ENCODE results near the gene GCDH.

The GCDH gene

GRCh38 chr19:12924621-12925310 lies 33.8 kb downstream of the GCDH start:
- H3K4me3 ChIP-seq (replicated peaks in 1 of 2; ENCODE audit: low read depth in 2 of 2, low read length in 2 of 2), result no peak overlapping the region
- no peak for DNase-seq (ENCODE audit: low read depth in 2 of 2)
- TF ChIP-seq CTCF (IDR thresholded peaks at IDR 0.05; ENCODE audit: low read depth, low read length), result no peak

GRCh38 chr19:12930002-12930645 lies 39.2 kb downstream of the GCDH start:
- no peak for TF ChIP-seq CTCF (IDR thresholded peaks at IDR 0.05; ENCODE audit: low read depth, low read length)
- no peak for DNase-seq (ENCODE audit: low read depth in 2 of 2)

GRCh38 chr19:12932392-12933286 lies 41.7 kb downstream of the GCDH start:
- TF ChIP-seq CTCF (IDR thresholded peaks at IDR 0.05; ENCODE audit: low read depth, low read length), result no peak
- H3K4me3 ChIP-seq (replicated peaks in 1 of 2; ENCODE audit: low read depth in 2 of 2, low read length in 2 of 2), result peak overlapping the region; percentile 98 to 99
- no peak for DNase-seq (ENCODE audit: low read depth in 2 of 2)

More at GRCh38 chr19:12930002-12930645, 39.2 kb downstream of the GCDH start:
- no peak overlapping the region for H3K4me3 ChIP-seq (replicated peaks in 1 of 2; ENCODE audit: low read depth in 2 of 2, low read length in 2 of 2)

GRCh38 chr19:12933287-12934072 lies 42.5 kb downstream of the GCDH start, which contains the start of gene FARSA:
TSS of gene FARSA (minus strand) at chr19:12933711. CDS start at chr19:12933696, 15 bp downstream.
- peak; percentile 92 for DNase-seq (ENCODE audit: low read depth in 2 of 2)
- peak within 1 kb of the TSS; percentile 98 to 99 for H3K4me3 ChIP-seq (replicated peaks in 1 of 2; ENCODE audit: low read depth in 2 of 2, low read length in 2 of 2)
- no peak for TF ChIP-seq CTCF (IDR thresholded peaks at IDR 0.05; ENCODE audit: low read depth, low read length)

GRCh38 chr19:12935071-12935470 lies 44.1 kb downstream of the GCDH start:
- no peak overlapping the region for H3K4me3 ChIP-seq (replicated peaks in 1 of 2; ENCODE audit: low read depth in 2 of 2, low read length in 2 of 2)
- no peak for DNase-seq (ENCODE audit: low read depth in 2 of 2)
- TF ChIP-seq CTCF (IDR thresholded peaks at IDR 0.05; ENCODE audit: low read depth, low read length), result no peak

- H3K4me3 ChIP-seq (replicated peaks in 1 of 2; ENCODE audit: low read depth in 2 of 2, low read length in 2 of 2), result no peak overlapping the region
- TF ChIP-seq CTCF (IDR thresholded peaks at IDR 0.05; ENCODE audit: low read depth, low read length), result no peak
Observed at GRCh38 chr19:12936582-12936981, 45.6 kb downstream of the GCDH start.

More at GRCh38 chr19:12936582-12936981, 45.6 kb downstream of the GCDH start:
- DNase-seq (ENCODE audit: low read depth in 2 of 2), result no peak

All from cardiac fibroblast (primary cell).